ENCODE results near the gene HOXA13.
A peak's percentile ranks its signal among the peaks of the same experiment; 100 is the strongest.

The HOXA13 gene

GRCh38 chr7:27176962-27177794 lies 22.7 kb downstream of the HOXA13 start:
- Mint-ChIP-seq H3K27ac (no peak overlapping the region), H3K27me3 (peaks cover 63% of the 10 kb centered on the region), H3K4me1 (ENCODE audit: low read depth) (peaks cover 16% of the 10 kb centered on the region), H3K4me3 (no peak overlapping the region), H3K36me3 (ENCODE audit: low read depth) (no peaks in the 10 kb centered on the region), H3K9me3 (no peaks in the 10 kb centered on the region)

- Mint-ChIP-seq H3K27ac (no peak overlapping the region), H3K9me3 (no peaks in the 10 kb centered on the region), H3K36me3 (ENCODE audit: low read depth) (no peaks in the 10 kb centered on the region), H3K4me3 (no peak overlapping the region), H3K4me1 (ENCODE audit: low read depth) (peaks cover 23% of the 10 kb centered on the region), H3K27me3 (peaks cover 65% of the 10 kb centered on the region)
Observed at GRCh38 chr7:27176524-27176845, 23.4 kb downstream of the HOXA13 start.

GRCh38 chr7:27175626-27176523 lies 24.0 kb downstream of the HOXA13 start:
- peaks cover 66% of the 10 kb centered on the region for H3K27me3 Mint-ChIP-seq
- H3K27ac Mint-ChIP-seq = no peak overlapping the region
- no peaks in the 10 kb centered on the region for H3K9me3 Mint-ChIP-seq
- H3K36me3 Mint-ChIP-seq (ENCODE audit: low read depth) = no peaks in the 10 kb centered on the region
- H3K4me1 Mint-ChIP-seq (ENCODE audit: low read depth) = peaks cover 25% of the 10 kb centered on the region
- no peak overlapping the region for H3K4me3 Mint-ChIP-seq

GRCh38 chr7:27174874-27175625 lies 24.8 kb downstream of the HOXA13 start:
- H3K27me3 Mint-ChIP-seq = peaks cover 69% of the 10 kb centered on the region
- H3K4me3 Mint-ChIP-seq = peak overlapping the region; percentile 41
- H3K27ac Mint-ChIP-seq = no peak overlapping the region
- H3K4me1 Mint-ChIP-seq (ENCODE audit: low read depth) = peaks cover 28% of the 10 kb centered on the region
- no peaks in the 10 kb centered on the region for H3K9me3 Mint-ChIP-seq
- H3K36me3 Mint-ChIP-seq (ENCODE audit: low read depth) = no peaks in the 10 kb centered on the region

- Mint-ChIP-seq H3K27ac (no peak within 1 kb of the TSS), H3K9me3 (no peaks in the 10 kb centered on the region), H3K36me3 (ENCODE audit: low read depth) (no peaks in the 10 kb centered on the region), H3K4me1 (ENCODE audit: low read depth) (peaks cover 23% of the 10 kb centered on the region), H3K4me3 (peak within 1 kb of the TSS; percentile 51), H3K27me3 (peaks cover 66% of the 10 kb centered on the region)
Observed at GRCh38 chr7:27173956-27174873, 25.7 kb downstream of the HOXA13 start, which contains the start of gene HOXA10. Gene HOXA10 (minus strand): TSS chr7:27174320. CDS start chr7:27174306, 14 bp downstream.

- Mint-ChIP-seq H3K4me3 (no peak overlapping the region), H3K9me3 (no peaks in the 10 kb centered on the region), H3K4me1 (ENCODE audit: low read depth) (peaks cover 26% of the 10 kb centered on the region), H3K27me3 (peaks cover 65% of the 10 kb centered on the region), H3K27ac (no peak overlapping the region), H3K36me3 (ENCODE audit: low read depth) (no peaks in the 10 kb centered on the region)
Observed at GRCh38 chr7:27173511-27173955, 26.4 kb downstream of the HOXA13 start.

- Mint-ChIP-seq H3K4me3 (peak overlapping the region; percentile 41), H3K27me3 (peaks cover 66% of the 10 kb centered on the region), H3K9me3 (no peaks in the 10 kb centered on the region), H3K4me1 (ENCODE audit: low read depth) (peaks cover 27% of the 10 kb centered on the region), H3K36me3 (ENCODE audit: low read depth) (no peaks in the 10 kb centered on the region), H3K27ac (no peak overlapping the region)
Observed at GRCh38 chr7:27172823-27173510, 26.9 kb downstream of the HOXA13 start.

- peak overlapping the region; percentile 70 for H3K27ac Mint-ChIP-seq
- no peaks in the 10 kb centered on the region for H3K36me3 Mint-ChIP-seq (ENCODE audit: low read depth)
- H3K9me3 Mint-ChIP-seq = no peaks in the 10 kb centered on the region
- H3K4me1 Mint-ChIP-seq (ENCODE audit: low read depth) = peaks cover 27% of the 10 kb centered on the region
- H3K4me3 Mint-ChIP-seq = peak overlapping the region; percentile 59
- peaks cover 67% of the 10 kb centered on the region for H3K27me3 Mint-ChIP-seq
Observed at GRCh38 chr7:27172315-27172774, 27.5 kb downstream of the HOXA13 start.

- Mint-ChIP-seq H3K4me3 (peak overlapping the region; percentile 59), H3K36me3 (ENCODE audit: low read depth) (no peaks in the 10 kb centered on the region), H3K9me3 (no peaks in the 10 kb centered on the region), H3K4me1 (ENCODE audit: low read depth) (peaks cover 33% of the 10 kb centered on the region), H3K27ac (peak overlapping the region; percentile 70), H3K27me3 (peaks cover 73% of the 10 kb centered on the region)
Observed at GRCh38 chr7:27171637-27172314, 28.1 kb downstream of the HOXA13 start.

- H3K9me3 Mint-ChIP-seq = no peaks in the 10 kb centered on the region
Observed at GRCh38 chr7:27171325-27171636, 28.6 kb downstream of the HOXA13 start.

GRCh38 chr7:27170426-27171324 lies 29.2 kb downstream of the HOXA13 start:
- no peaks in the 10 kb centered on the region for H3K36me3 Mint-ChIP-seq (ENCODE audit: low read depth)
- H3K4me1 Mint-ChIP-seq (ENCODE audit: low read depth) = peaks cover 37% of the 10 kb centered on the region
- no peak overlapping the region for H3K27ac Mint-ChIP-seq

More at GRCh38 chr7:27171325-27171636, 28.6 kb downstream of the HOXA13 start:
- H3K36me3 Mint-ChIP-seq (ENCODE audit: low read depth) = no peaks in the 10 kb centered on the region
- H3K27ac Mint-ChIP-seq = no peak overlapping the region
- H3K4me3 Mint-ChIP-seq = peak overlapping the region; percentile 5
- H3K4me1 Mint-ChIP-seq (ENCODE audit: low read depth) = peaks cover 33% of the 10 kb centered on the region
- H3K27me3 Mint-ChIP-seq = peaks cover 73% of the 10 kb centered on the region

More at GRCh38 chr7:27170426-27171324, 29.2 kb downstream of the HOXA13 start:
- Mint-ChIP-seq H3K9me3 (no peaks in the 10 kb centered on the region), H3K4me3 (peak overlapping the region; percentile 17), H3K27me3 (peaks cover 71% of the 10 kb centered on the region)

Measured in stimulated activated naive CD8-positive, alpha-beta T cell treated with anti-CD3 and anti-CD28 coated beads, Interleukin-15, Interleukin-2, amounts not matched to agents 100 ng/mL and 50 ng/mL, for 24 hours (primary cell).